NCI-H1105 treated with DMSO at 0.1 percent for 48 hours (cell line): ENCODE results near the gene KCNH1.
"Not testable (repeated sequence)": the region's sequence is repeated elsewhere in the genome, so short reads cannot be mapped to it uniquely, and the experiment has no call there.

Experiments
- DNase-seq: peaks from one replicate; lab custom pipeline; 2025; lab: John Stamatoyannopoulos, UW

The KCNH1 gene

GRCh38 chr1:210687582-210688279 lies 446.2 kb downstream of the KCNH1 start:
- no peak for DNase-seq

GRCh38 chr1:210686841-210687240 lies 447.1 kb downstream of the KCNH1 start:
- DNase-seq = no peak

- no peak for DNase-seq
Observed at GRCh38 chr1:210685295-210685650, 448.7 kb downstream of the KCNH1 start.

GRCh38 chr1:210684466-210685294 lies 449.3 kb downstream of the KCNH1 start:
- DNase-seq = no peak

- DNase-seq = no peak
Observed at GRCh38 chr1:210683403-210684047, 450.4 kb downstream of the KCNH1 start.

- DNase-seq = no peak
Observed at GRCh38 chr1:210681158-210681557, 452.8 kb downstream of the KCNH1 start.

- no peak for DNase-seq
Observed at GRCh38 chr1:210678306-210678705, 455.6 kb downstream of the KCNH1 start.

- no peak for DNase-seq
Observed at GRCh38 chr1:210677533-210677932, 456.4 kb downstream of the KCNH1 start.

GRCh38 chr1:210676539-210676938 lies 457.4 kb downstream of the KCNH1 start:
- DNase-seq = no peak

GRCh38 chr1:210674151-210674550 lies 459.8 kb downstream of the KCNH1 start:
- DNase-seq = no peak

- DNase-seq = peak; percentile 12
Observed at GRCh38 chr1:210669951-210670350, 464.0 kb downstream of the KCNH1 start.

GRCh38 chr1:210663730-210664573 lies 470.0 kb downstream of the KCNH1 start:
- DNase-seq = peak; percentile 91

GRCh38 chr1:210662291-210663050 lies 471.5 kb downstream of the KCNH1 start:
- no peak for DNase-seq

GRCh38 chr1:210661520-210661919 lies 472.4 kb downstream of the KCNH1 start:
- not testable (repeated sequence) for DNase-seq

GRCh38 chr1:210657806-210658205 lies 476.1 kb downstream of the KCNH1 start:
- DNase-seq = no peak

- no peak for DNase-seq
Observed at GRCh38 chr1:210655511-210655910, 478.4 kb downstream of the KCNH1 start.

GRCh38 chr1:210654176-210654981 lies 479.6 kb downstream of the KCNH1 start:
- no peak for DNase-seq

- no peak for DNase-seq
Observed at GRCh38 chr1:210653771-210654170, 480.2 kb downstream of the KCNH1 start.

- no peak for DNase-seq
Observed at GRCh38 chr1:210652329-210652954, 481.5 kb downstream of the KCNH1 start.

GRCh38 chr1:210650403-210650802 lies 483.5 kb downstream of the KCNH1 start:
- peak; percentile 33 for DNase-seq
